ENCODE results near the gene ATP6V0C.

Gene ATP6V0C

DNA sequence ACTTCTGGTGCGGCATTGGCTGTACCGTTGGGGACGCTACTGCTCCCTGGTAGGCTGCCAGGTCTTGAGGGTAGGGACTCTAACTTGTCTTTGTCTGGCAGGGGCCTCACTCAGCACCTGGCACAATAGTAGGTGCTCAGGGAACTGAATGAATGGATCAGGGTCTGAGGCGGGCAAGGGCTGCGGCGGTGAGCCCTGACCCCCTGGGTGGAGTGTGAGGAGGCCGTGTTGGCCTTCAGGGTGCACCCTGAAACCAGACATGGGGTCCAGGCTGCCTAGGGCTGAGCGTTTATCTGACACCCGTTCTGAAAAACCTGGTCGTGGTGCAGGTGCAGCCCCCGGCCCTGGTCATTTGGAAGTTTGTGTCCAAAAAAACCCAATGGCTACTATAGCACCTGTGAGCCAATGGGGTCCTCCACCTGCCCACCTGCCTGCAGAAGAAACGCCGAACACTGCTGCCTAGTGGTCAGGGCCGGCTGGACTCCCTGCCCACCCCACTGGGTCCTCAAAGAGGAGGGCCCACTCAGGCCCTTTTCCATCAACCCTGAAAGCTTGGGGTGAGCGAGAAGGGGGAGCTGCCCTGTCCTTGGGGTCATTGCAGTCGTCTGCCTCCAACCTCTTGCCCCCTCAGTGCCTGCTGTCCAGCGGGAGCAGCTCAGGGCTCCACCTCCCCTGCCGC, 4.9 kb upstream of the ATP6V0C start:
- DNase-seq (ENCODE audit: low read depth in 4 of 4, low spot score in 1 of 4): no peak

DNA sequence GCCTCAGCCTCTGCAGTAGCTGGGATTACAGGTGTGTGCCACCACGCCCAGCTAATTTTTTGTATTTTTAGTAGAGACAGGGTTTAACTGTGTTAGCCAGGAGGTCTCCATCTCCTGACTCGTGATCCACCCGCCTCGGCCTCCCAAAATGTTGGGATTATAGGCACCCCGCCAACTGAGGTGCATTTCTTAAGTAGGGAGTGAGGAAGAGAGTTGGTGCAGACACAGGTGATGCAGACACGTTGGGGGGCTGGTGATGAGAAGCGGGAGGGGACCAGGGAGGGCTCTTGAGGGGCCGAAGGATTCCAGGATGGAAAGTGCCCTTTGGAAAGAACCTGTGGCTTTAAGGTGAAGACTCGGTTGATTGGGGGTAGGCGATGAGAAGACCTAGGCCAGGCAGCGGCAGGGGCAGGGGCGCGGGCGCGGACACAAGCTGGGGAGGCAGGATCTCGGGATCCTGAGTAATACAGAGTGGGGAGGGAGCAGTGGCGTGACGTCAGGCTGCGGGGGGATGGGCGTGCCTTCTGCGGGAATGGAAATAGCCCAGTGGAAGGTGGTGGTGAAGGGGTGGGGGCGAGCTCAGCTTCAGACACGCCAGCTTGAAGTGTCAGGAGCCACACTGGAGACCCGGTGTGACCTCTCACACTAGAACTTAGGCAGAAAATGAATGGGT, 2.5 kb upstream of the ATP6V0C start:
- DNase-seq (ENCODE audit: low read depth in 4 of 4, low spot score in 1 of 4): no peak

DNA sequence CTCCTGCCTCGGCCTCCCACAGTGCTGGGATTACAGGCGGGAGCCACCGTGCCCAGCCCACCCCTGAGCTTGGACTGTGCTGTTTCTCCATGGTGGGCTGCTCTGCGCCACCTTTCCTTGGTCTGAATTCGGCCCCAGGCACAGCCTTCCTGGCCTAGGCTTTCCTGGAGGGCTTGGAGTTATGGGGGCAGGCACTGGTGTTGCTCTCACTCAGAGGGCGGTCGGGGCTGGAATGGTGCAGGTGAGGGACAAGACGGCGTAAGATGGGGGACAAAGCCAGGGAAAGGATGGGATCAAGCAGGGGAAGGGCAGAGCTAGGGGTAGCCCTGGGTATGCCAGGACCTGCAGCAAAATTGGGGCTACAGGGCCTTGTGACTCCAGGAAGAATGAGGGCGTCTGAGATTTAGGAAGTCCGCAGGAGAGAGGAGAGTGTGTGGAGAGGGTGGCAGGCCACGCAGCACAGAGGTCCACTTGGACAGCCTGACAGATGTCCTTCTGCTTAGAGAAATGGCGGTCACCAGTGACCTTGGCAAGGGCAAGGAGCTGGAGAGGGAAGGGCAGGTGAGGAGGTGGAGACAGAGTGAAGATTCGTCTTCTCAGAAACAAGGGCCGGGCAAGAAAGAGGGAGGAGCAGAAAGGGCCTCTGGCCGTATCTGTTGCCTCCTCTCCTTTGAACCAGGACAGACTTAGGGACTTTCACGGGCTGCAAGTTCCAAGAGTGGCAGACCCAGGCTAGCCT, 1.6 kb upstream of the ATP6V0C start:
- no peak for DNase-seq (ENCODE audit: low read depth in 4 of 4, low spot score in 1 of 4)

DNA sequence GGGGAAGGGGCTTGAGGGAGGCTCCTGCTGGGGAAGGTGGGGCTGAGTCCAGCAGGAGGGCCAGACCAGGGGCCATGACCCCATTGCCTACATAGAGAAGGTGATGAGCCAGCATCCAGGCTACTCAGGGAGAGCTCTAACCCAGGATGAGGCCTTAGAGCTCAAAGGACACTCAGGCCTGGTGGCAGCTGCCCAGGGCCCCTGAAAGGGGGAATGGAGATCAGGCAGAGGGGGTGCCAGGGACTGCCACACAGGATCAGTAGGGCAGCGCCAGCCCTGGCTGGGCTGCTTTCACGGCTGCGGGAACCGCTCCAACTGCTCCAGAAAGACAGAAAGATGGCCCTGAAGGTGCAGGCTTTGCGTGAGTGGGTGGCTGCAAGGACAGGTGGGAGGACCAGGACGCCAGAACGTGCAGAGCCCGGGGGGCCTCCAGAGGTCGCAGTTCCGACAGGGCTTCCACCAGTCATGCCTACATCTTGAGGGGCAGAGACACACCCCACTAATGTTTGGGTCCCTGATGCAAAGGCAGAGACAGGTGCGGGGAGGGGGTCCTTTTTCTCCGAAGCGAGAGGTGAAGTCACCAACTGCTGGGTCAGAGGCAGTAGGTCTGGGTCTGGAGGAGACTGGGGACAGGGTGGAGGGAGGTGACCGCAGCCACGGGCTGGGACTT, 882 bp upstream of the ATP6V0C start:
- DNase-seq (ENCODE audit: low read depth in 4 of 4, low spot score in 1 of 4): no peak

DNA sequence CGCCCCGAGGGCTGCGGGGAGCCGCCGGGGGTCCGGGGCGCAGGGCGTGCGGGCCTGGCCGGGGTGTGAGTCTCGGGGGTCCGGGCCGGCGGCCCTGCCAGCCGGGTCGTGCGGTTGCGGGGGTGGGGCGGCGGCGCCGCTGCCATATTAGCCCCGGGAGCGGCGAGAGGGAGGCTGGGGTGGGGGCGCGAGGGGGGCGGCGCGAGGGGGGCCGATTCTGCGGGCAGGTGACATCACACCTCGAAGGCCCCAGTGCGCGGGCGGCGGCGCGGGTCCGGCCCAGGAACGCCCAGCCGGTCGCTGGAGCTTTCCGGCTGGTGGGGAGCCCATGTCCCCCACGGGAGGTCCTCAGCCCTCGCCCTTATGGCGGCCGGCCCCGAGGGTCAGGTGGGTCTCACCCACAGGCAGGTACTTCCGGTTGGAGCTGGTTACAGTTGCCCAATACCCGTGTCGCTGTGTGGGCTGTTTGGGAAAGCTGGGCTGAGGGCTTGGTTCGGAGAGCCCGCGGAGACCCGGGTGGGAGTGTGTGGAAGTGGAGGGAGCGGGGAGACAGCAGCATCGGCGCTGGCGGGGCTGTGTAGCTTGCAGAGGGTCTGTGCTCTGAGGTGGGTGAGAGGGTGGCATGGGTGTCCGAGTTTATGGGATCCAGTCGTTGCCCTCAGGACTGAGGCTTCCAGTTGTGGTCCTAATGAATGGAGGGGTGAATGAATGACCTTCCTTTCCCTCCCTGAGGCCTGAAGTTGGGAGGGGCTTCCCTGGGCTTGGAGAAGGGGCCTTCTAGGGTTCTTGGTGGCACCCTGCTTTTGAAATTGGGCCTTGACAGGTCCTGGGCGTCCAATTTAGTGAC, 804 bp downstream of the ATP6V0C start:
- peak in 1 of 4 experiments; percentile 17 for DNase-seq (ENCODE audit: low read depth in 4 of 4, low spot score in 1 of 4)

DNA sequence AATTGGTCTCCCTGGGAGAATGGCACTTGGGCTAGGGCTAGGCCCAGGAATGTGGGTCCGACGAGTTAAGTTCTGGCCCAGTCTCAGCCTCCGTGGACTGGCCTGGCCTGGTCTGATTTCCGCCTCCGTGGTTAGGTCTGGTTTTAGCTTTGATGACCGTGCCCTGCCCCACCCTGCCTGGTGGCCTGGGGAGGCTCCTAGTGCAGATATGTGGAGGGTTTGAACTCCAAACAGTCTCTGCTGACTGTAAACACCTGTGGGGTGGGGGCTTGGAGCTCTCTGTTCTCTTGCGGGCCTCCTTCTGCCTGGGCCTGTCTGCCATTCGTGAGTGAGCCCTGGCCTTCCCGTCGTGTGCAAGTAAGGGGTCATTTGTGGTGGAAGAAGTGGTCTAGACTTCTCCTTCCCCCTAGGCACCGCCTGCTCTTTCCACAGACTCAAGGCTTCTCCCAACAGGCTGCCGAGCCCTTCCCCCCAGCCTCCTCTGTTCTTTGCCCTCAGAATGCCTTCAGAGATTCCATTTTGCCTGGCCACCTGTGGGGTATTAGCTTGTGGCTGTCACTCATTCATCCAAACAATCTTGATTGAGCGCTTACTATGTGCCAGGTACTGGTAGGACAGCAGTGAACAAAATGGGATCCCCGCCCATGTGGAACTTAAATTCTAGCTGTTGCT, 1.6 kb downstream of the ATP6V0C start:
- no peak for DNase-seq (ENCODE audit: low read depth in 4 of 4, low spot score in 1 of 4)

DNA sequence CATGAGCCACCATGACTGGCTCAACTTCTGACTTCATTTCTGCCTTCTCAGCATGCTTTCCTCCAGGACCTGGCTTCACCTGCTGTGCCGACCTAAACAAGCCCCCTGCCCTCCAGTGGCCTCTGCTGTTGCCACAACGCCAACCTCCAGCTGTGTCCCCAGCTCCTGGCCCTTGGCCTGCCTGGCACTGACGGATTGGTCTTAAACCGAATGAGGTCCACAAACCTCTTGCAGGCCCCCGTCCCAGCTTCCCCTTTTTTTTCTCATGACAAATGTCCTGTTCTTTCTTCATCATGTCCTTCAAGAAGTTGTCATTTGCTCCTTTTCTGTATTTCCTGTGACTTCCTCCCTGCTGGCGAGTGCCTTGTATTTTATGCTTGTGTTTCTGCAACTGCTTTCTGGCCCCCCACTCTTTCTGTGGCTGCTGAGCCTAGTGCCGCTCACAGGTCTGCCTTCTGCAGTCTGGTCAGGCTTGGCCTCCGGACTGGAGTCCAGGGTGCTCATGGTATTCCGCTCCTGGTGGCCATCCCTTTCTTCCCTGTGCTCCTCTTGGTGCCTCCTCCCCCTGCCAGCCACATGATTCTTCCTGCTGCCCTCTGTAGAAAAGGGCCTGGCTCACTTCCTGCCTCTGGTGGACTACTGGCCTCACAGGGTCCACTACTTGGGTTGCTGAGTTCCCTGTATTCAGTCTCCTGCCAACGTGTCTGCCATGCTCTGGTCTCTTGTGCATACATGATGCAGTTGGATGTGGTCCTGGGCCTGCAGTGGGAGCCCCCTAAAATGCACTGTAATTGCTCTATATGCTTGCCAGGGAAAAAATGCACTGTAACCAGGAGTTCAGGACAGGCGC, 2.9 kb downstream of the ATP6V0C start:
- DNase-seq (ENCODE audit: low read depth in 4 of 4, low spot score in 1 of 4): no peak

DNA sequence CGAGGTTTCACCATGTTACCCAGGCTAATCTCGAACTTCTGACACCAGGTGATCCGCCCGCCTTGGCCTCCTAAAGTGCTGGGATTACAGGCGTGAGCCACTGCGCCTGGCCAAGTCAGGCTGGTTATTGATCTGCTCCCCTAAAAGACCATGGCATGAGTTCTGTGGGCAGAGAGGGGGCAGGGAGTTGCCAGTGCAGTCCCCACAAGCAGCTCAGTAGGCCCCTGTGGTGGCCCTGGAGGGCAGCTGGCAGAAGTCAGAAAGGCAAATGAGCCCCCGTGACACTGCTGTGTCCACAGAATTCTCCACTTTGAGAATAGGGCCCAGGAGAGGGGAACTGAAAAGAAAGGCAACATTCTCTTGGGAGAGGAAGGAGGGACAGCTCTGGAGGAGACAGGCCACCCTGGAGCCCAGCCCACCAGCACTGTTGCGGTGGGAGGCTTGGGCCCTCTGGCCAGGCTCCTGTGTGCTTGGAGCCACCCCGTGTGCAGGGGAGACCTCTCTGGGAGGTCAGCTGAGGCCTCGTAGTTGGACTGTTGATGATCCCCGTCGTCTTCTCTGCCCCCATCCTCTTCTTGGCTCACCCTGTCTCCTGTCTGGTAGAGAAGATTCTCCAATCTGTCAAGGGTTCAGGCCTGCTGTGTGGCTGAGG, 4.3 kb downstream of the ATP6V0C start:
- DNase-seq (ENCODE audit: low read depth in 4 of 4, low spot score in 1 of 4): no peak

DNA sequence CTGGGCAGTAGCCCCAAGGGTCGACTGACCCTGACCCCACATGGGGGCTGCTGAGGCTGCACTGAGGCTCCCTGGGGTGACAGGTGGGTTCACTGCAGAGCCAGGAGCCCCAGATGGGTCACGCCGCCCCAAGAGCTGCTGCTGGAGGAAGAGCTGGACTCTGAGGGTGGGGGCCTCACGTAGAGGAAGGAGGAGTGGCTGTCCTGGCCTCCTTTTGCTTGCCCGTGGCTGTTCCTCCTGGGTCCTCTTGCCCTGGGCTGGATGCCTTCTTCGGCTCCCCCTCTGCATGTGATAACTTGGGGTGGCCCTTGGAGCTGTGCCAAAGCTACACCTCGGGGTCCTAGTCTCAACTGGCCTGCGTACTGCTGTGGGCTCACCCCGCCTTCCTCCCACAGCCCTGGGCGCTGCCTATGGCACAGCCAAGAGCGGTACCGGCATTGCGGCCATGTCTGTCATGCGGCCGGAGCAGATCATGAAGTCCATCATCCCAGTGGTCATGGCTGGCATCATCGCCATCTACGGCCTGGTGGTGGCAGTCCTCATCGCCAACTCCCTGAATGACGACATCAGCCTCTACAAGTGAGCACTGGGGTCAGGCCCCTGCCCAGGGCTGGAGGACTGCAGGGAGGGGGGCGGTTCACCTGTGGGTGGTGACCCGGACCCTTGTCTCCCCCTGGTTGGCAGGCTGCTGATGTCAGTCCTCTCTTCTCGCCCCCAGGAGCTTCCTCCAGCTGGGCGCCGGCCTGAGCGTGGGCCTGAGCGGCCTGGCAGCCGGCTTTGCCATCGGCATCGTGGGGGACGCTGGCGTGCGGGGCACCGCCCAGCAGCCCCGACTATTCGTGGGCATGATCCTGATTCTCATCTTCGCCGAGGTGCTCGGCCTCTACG, 5.3 kb downstream of the ATP6V0C start:
- no peak for DNase-seq (ENCODE audit: low read depth in 4 of 4, low spot score in 1 of 4)

DNA sequence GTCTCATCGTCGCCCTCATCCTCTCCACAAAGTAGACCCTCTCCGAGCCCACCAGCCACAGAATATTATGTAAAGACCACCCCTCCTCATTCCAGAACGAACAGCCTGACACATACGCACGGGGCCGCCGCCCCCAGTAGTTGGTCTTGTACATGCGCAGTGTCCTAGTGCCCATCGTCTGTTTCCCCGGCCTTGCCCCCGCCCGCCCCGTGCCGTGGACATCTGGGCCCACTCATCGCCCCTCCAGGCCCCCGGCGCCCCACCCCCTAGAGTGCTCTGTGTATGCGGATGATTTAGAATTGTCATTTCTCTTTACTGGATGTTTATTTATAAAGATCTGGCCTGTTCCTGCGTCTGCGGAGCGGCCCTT, 5.9 kb downstream of the ATP6V0C start:
- no peak for DNase-seq (ENCODE audit: low read depth in 4 of 4, low spot score in 1 of 4)

DNA sequence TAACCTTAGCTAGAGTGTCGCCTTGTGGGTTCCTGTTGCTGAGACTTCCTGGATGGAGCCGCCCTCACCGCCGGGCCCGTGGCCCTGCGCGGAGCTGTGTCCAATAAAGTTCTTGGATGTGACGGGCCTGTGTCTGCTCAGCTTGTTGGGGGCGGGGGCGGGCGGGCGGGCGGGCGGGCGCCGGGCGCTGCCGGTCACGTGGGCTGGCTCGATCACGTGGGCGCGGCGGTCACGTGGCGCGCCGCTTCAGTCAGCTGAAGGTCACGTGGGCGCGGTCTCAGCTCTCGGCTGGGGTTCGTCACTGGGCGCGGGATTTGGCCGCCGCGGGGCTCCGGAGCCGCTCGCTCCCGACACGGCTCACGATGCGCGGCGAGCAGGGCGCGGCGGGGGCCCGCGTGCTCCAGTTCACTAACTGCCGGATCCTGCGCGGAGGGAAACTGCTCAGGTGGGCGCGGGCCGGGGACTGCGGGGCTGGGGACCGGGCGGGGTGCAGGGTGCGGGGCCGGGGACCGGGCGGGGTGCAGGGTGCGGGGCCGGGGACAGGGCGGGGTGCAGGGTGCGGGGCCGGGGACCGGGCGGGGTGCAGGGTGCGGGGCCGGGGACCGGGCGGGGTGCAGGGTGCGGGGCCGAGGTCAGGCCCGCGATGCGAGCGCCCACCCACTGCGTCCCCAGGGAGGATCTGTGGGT, 6.5 kb downstream of the ATP6V0C start, which contains the start of gene AMDHD2:
AMDHD2 (plus strand) TSS at position 275 of the 687 bp plus-strand sequence; CDS start at position 363, 88 bp downstream.
- peak; percentile 83 to 86 (median 86) for DNase-seq (ENCODE audit: low read depth in 4 of 4, low spot score in 1 of 4)

DNA sequence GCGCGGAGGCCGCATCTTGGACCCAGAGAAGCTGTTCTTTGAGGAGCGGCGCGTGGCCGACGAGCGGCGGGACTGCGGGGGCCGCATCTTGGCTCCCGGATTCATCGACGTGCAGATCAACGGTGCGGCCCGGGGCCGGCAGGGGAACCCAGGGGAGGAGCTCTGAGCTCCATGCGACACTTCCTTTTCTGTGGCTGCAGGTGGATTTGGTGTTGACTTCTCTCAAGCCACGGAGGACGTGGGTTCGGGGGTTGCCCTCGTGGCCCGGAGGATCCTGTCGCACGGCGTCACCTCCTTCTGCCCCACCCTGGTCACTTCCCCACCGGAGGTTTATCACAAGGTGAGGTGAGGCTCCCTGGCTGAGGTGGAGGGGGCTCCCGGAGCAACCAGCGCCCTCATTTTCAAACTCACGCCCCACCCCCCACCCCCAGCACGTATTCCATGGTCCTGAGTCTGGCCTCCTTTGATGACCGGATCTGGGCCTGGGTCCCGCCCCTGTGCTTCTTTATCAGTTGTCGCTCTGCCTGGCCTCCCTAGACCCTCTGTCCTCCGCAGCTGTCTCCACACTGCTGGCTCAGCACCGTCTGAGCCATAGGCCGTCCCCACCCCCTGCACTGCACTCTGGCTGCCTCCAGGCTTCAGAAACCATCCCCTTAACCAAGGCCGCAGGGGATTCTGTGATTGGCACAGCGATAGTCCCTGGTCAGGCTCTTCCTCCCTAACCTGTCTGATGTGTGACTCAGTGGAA, 7.2 kb downstream of the ATP6V0C start:
- peak in 1 of 4 experiments; percentile 33 for DNase-seq (ENCODE audit: low read depth in 4 of 4, low spot score in 1 of 4)

DNA sequence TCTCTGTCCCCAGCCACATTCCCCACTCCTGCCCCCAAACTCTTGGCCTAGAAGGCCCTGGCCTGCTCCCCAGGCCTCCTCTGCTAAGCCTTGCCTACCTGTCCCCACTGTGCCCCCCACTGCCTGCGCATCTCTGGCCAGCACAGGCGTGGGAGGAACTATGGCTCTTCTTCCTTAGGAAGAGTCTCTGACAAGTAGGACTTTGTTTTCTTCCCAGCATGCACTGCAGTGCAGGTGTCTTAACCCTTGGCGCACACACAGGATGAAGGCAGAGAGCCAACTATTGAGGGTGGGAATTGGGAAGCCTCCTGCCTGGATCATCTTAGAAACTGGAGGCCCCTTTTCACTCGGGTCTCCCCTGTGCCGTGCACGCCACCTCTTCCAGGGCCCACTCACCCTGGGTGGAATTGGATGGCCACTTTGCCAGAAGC, 10.1 kb downstream of the ATP6V0C start:
- DNase-seq (ENCODE audit: low read depth in 4 of 4, low spot score in 1 of 4): no peak

DNA sequence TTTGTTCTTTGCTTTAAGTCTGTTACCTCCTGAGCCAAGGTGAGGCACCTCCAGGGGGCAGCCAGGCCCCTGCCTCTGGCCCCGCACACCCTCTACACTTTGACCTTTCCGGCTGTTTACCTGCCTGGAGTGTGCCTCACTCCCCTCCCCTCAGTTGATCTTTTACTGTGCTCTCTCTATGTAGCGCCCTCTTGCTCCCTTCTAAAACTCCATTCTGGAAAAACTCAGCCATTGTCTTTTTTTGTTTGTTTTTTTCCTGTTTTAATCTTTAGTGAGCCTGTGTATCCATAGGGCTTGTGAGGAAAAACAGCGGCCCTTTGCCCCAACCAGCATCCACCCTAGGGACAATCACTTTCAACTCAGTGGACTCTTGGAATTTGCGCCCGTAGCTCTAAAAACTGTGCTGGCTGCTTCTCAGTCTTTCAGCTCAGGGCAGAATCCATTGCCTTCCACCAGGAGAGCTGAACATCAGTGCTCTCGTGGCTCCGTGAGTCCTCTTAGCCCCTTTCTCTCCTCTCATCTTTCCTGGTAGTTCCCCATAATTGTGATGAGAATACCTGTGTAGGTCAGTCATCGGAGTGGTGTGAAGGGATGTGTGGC, 10.7 kb downstream of the ATP6V0C start:
- DNase-seq (ENCODE audit: low read depth in 4 of 4, low spot score in 1 of 4): no peak

DNA sequence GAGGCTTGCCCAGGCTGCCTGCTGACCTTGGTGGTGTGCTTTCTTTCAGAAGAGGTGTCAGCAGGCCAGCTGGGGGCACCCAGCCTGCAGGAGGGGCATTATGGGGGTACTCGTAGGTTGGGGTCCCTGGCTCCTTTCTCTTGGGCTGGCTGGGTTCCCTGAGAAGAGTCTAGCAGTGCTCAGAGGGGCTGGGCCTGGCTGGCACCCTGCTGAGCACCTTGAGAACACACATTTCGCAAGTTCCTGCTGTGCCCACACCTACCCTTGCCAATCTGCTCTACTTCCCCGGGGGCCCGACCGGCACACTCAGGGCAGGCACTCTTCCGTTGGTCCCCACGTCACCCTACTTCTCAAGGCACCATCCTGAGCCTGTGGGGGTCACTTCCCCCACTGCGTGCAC, 12.4 kb downstream of the ATP6V0C start:
- DNase-seq (ENCODE audit: low read depth in 4 of 4, low spot score in 1 of 4): no peak
